Measurements from ENCODE around the gene CACNA1C.

DNA sequence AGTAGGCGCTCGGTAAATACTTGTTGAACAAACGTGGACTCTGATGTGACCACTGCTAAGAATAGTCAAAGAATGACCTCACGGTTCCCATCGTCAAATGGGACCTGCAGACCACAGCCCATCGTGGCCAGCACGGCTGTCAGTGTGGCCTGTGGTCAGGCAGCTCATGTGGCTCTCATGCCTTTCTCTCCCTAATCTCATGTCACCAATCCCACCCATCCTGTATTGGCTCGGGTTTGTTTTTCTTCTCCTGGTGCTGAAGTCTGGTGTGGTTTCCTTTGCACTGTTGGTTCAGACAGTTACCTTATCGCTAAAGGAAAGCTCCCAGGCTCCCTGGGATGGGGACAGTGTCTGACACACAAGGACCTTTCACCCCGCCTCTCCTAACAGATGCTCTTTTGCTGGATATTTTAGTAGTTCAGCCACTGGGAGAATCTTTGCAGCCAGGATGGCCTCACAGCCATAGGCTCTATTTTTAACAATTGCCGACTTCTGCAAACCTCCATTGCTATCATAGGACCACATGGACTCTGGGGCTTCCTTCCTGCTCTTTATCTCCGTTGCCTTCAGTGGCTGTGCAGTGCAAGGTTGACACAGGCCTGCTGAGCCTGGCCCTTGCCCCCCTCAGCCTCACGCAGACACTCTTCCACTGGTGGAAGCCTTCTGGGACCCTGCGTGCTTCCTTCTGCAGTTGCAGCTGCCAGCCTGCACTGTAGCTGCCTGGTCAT, 448.8 kb downstream of the CACNA1C start:
- TF ChIP-seq, protein P1, sequence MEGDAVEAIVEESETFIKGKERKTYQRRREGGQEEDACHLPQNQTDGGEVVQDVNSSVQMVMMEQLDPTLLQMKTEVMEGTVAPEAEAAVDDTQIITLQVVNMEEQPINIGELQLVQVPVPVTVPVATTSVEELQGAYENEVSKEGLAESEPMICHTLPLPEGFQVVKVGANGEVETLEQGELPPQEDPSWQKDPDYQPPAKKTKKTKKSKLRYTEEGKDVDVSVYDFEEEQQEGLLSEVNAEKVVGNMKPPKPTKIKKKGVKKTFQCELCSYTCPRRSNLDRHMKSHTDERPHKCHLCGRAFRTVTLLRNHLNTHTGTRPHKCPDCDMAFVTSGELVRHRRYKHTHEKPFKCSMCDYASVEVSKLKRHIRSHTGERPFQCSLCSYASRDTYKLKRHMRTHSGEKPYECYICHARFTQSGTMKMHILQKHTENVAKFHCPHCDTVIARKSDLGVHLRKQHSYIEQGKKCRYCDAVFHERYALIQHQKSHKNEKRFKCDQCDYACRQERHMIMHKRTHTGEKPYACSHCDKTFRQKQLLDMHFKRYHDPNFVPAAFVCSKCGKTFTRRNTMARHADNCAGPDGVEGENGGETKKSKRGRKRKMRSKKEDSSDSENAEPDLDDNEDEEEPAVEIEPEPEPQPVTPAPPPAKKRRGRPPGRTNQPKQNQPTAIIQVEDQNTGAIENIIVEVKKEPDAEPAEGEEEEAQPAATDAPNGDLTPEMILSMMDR (IDR thresholded peaks at IDR 0.05): no peak
- no peak for TF ChIP-seq POLR2A (IDR thresholded peaks at IDR 0.05)
